ENCODE data around the gene FBXL13. TPM values are rescaled to one million over a fixed set of nuclear protein-coding genes. Genes with fewer than 3 reads are reported as not detected.
A peak's percentile ranks its signal among the peaks of the same experiment; 100 is the strongest.

Gene FBXL13
- total RNA-seq, result 3.7 TPM

DNA sequence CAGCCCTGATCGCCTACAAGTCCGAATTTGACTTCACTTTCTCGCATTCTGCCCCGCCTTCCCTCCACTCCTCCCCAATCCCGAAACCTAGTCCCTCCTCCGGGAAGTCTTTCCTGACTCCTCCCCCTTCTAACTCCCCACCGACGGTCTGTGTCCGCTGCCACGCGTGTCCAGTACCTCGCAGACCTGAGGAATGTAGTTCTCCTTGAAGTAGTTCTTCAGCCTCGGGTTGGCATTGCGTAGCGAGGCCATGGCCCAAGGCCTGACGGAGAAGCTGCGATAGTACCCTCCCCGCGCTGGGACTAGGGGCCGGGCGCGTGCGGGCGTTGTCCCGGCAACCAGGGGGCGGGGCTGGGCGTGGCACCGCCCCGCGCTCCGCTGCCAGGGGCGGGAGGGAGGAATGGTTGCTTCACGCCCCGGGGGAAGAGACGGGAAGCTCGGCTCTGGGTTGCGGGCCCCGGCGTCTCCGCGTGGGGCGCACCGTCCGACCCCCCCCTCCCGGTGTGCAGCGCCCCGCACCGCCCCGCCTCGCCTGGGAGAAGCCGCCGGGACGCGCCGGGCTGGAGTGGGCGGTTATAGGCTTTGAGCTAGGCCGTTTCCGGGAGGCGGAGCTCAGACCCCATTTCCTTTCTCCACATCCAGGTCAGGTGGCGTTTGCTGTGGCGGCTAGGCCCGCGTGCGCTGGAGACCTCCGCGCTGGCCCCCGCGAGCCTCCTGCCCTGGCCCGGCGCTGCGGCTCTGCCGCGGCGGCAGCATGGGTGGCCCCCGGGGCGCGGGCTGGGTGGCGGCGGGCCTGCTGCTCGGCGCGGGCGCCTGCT is at the start of gene FBXL13, which contains the start of gene ARMC10:
FBXL13 (minus strand) TSS at position 278 of the 818 bp plus-strand sequence.
ARMC10 (plus strand) TSS at position 622 of the 818 bp plus-strand sequence; CDS start at position 755, 133 bp downstream.
- Histone ChIP-seq H3K27ac (ENCODE audit: low read depth, low read length) (peak within 1 kb of the TSS; percentile 76), H3K4me3 (ENCODE audit: low read length in 3 of 3) (peak within 1 kb of the TSS; percentile 98 to 100 (median 99)), H3K9ac (ENCODE audit: low read depth in 1 of 3, low read length in 3 of 3) (peak within 1 kb of the TSS; percentile 88 to 91 (median 88)), H3K4me1 (ENCODE audit: control insufficient read depth in 3 of 3, insufficient read depth in 3 of 3, low read length in 3 of 3) (peaks cover 12 to 22% (median 16%) of the 10 kb centered on the region in 3 donors), H3K27me3 (ENCODE audit: control insufficient read depth in 3 of 3, insufficient read depth in 3 of 3, low read length in 3 of 3) (no peaks in the 10 kb centered on the region), H3K36me3 (ENCODE audit: control insufficient read depth in 3 of 3, insufficient read depth in 3 of 3, low read length in 3 of 3) (no peaks in the 10 kb centered on the region), H3K9me3 (ENCODE audit: control insufficient read depth in 3 of 3, low read length in 3 of 3) (no peaks in the 10 kb centered on the region)

DNA sequence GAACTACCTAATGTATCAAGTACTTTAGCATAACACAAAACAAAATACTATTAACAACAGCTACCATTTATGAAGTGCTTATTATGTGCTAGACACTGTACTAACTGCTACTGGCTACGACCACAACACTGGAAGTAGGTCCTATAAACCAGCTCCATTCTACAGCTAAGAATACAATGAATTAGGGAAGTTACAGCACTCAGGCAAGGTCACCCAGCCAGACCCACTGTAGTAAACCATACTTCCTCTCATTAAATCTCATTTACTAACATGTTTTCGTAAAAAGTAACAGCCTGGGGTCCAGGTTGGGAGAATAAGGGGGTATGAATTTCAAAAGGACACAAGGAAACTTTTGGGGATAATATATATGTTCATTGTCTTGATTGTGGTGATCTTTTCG is 48.9 kb upstream of the FBXL13 start:
- Histone ChIP-seq H3K9me3 (ENCODE audit: control insufficient read depth in 3 of 3, low read length in 3 of 3) (no peaks in the 10 kb centered on the region), H3K36me3 (ENCODE audit: control insufficient read depth in 3 of 3, insufficient read depth in 3 of 3, low read length in 3 of 3) (peaks cover 12 to 33% (median 27%) of the 10 kb centered on the region in 3 donors), H3K27ac (ENCODE audit: low read depth, low read length) (no peak overlapping the region), H3K27me3 (ENCODE audit: control insufficient read depth in 3 of 3, insufficient read depth in 3 of 3, low read length in 3 of 3) (no peaks in the 10 kb centered on the region), H3K4me3 (ENCODE audit: low read length in 3 of 3) (no peak overlapping the region), H3K9ac (ENCODE audit: low read depth in 1 of 3, low read length in 3 of 3) (no peak overlapping the region), H3K4me1 (ENCODE audit: control insufficient read depth in 3 of 3, insufficient read depth in 3 of 3, low read length in 3 of 3) (no peaks in the 10 kb centered on the region)

- Histone ChIP-seq H3K9me3 (ENCODE audit: control insufficient read depth in 3 of 3, low read length in 3 of 3) (no peaks in the 10 kb centered on the region), H3K27ac (ENCODE audit: low read depth, low read length) (no peak overlapping the region), H3K4me1 (ENCODE audit: control insufficient read depth in 3 of 3, insufficient read depth in 3 of 3, low read length in 3 of 3) (no peaks in the 10 kb centered on the region), H3K9ac (ENCODE audit: low read depth in 1 of 3, low read length in 3 of 3) (no peak overlapping the region), H3K27me3 (ENCODE audit: control insufficient read depth in 3 of 3, insufficient read depth in 3 of 3, low read length in 3 of 3) (no peaks in the 10 kb centered on the region), H3K36me3 (ENCODE audit: control insufficient read depth in 3 of 3, insufficient read depth in 3 of 3, low read length in 3 of 3) (peaks cover 12 to 23% (median 14%) of the 10 kb centered on the region in 3 donors), H3K4me3 (ENCODE audit: low read length in 3 of 3) (no peak overlapping the region)
These were observed 47.0 kb upstream of the FBXL13 start for GRCh38 chr7:103121641-103122040.

GRCh38 chr7:103120362-103120761 is 45.8 kb upstream of the FBXL13 start:
- no peak overlapping the region for H3K9ac ChIP-seq (ENCODE audit: low read depth in 1 of 3, low read length in 3 of 3)
- no peaks in the 10 kb centered on the region for H3K9me3 ChIP-seq (ENCODE audit: control insufficient read depth in 3 of 3, low read length in 3 of 3)
- H3K27ac ChIP-seq (ENCODE audit: low read depth, low read length), result no peak overlapping the region
- H3K4me3 ChIP-seq (ENCODE audit: low read length in 3 of 3), result no peak overlapping the region
- H3K4me1 ChIP-seq (ENCODE audit: control insufficient read depth in 3 of 3, insufficient read depth in 3 of 3, low read length in 3 of 3), result no peaks in the 10 kb centered on the region
- peaks cover 9 to 23% (median 14%) of the 10 kb centered on the region in 3 donors for H3K36me3 ChIP-seq (ENCODE audit: control insufficient read depth in 3 of 3, insufficient read depth in 3 of 3, low read length in 3 of 3)
- H3K27me3 ChIP-seq (ENCODE audit: control insufficient read depth in 3 of 3, insufficient read depth in 3 of 3, low read length in 3 of 3), result no peaks in the 10 kb centered on the region

DNA sequence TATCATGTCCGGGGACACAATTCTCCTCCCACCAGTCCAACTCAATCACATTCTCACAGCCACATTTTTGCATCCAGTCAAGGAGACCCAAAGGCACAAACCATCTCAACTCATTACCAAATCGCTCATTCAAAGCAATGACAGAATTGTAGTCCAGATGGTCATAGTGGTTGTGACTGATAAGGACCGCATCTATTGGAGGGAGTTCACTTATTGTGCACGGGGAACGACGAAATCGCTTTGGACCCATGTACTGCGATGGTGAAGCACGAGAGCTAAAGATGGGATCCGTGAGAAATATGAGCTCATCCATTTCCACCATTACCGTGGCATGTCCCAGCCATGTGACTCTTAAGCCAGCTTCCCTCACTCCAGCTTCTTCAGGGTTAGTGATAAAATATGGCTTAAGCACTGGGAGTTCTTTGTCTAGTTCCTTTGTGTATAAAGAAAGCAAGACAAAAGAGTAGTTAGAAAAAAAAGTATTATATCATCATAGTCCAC is 45.2 kb upstream of the FBXL13 start:
- H3K4me3 ChIP-seq (ENCODE audit: low read length in 3 of 3), result no peak overlapping the region
- H3K9ac ChIP-seq (ENCODE audit: low read depth in 1 of 3, low read length in 3 of 3), result no peak overlapping the region
- H3K27ac ChIP-seq (ENCODE audit: low read depth, low read length), result no peak overlapping the region
- no peaks in the 10 kb centered on the region for H3K27me3 ChIP-seq (ENCODE audit: control insufficient read depth in 3 of 3, insufficient read depth in 3 of 3, low read length in 3 of 3)
- no peaks in the 10 kb centered on the region for H3K4me1 ChIP-seq (ENCODE audit: control insufficient read depth in 3 of 3, insufficient read depth in 3 of 3, low read length in 3 of 3)
- no peaks in the 10 kb centered on the region for H3K9me3 ChIP-seq (ENCODE audit: control insufficient read depth in 3 of 3, low read length in 3 of 3)
- peaks cover 9 to 23% (median 14%) of the 10 kb centered on the region in 3 donors for H3K36me3 ChIP-seq (ENCODE audit: control insufficient read depth in 3 of 3, insufficient read depth in 3 of 3, low read length in 3 of 3)

- Histone ChIP-seq H3K4me3 (ENCODE audit: low read length in 3 of 3) (no peak overlapping the region), H3K9me3 (ENCODE audit: control insufficient read depth in 3 of 3, low read length in 3 of 3) (no peaks in the 10 kb centered on the region), H3K27me3 (ENCODE audit: control insufficient read depth in 3 of 3, insufficient read depth in 3 of 3, low read length in 3 of 3) (no peaks in the 10 kb centered on the region), H3K4me1 (ENCODE audit: control insufficient read depth in 3 of 3, insufficient read depth in 3 of 3, low read length in 3 of 3) (no peaks in the 10 kb centered on the region), H3K27ac (ENCODE audit: low read depth, low read length) (no peak overlapping the region), H3K36me3 (ENCODE audit: control insufficient read depth in 3 of 3, insufficient read depth in 3 of 3, low read length in 3 of 3) (peaks cover 9 to 21% (median 11%) of the 10 kb centered on the region in 3 donors), H3K9ac (ENCODE audit: low read depth in 1 of 3, low read length in 3 of 3) (no peak overlapping the region)
These were observed 42.9 kb upstream of the FBXL13 start for GRCh38 chr7:103117465-103117864.

DNA sequence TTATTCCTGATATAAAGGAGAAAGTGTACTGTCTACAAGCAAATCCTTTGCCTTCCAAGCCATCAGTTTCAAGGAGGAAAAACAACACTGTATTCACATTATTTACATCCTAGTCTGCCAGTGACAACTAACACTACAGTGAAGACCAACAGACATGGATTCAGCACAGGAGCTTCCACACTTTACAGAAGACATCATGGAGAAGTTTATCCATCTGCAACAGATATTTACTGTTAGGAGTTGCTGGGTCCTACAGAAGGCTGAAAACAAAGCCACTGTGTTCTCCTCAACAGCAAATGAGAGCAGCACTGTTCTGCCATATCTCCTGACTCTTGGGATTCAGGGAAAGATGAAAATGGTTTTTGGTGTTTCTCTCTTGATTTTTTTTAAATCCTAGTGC is 42.4 kb upstream of the FBXL13 start:
- Histone ChIP-seq H3K27me3 (ENCODE audit: control insufficient read depth in 3 of 3, insufficient read depth in 3 of 3, low read length in 3 of 3) (no peaks in the 10 kb centered on the region), H3K27ac (ENCODE audit: low read depth, low read length) (no peak overlapping the region), H3K9me3 (ENCODE audit: control insufficient read depth in 3 of 3, low read length in 3 of 3) (no peaks in the 10 kb centered on the region), H3K36me3 (ENCODE audit: control insufficient read depth in 3 of 3, insufficient read depth in 3 of 3, low read length in 3 of 3) (peaks cover 9 to 19% (median 9%) of the 10 kb centered on the region in 3 donors), H3K4me1 (ENCODE audit: control insufficient read depth in 3 of 3, insufficient read depth in 3 of 3, low read length in 3 of 3) (no peaks in the 10 kb centered on the region), H3K4me3 (ENCODE audit: low read length in 3 of 3) (no peak overlapping the region), H3K9ac (ENCODE audit: low read depth in 1 of 3, low read length in 3 of 3) (no peak overlapping the region)

GRCh38 chr7:103116511-103116910 is 41.9 kb upstream of the FBXL13 start:
- Histone ChIP-seq H3K4me3 (ENCODE audit: low read length in 3 of 3) (no peak overlapping the region), H3K36me3 (ENCODE audit: control insufficient read depth in 3 of 3, insufficient read depth in 3 of 3, low read length in 3 of 3) (peaks cover 7 to 15% (median 9%) of the 10 kb centered on the region in 3 donors), H3K27ac (ENCODE audit: low read depth, low read length) (no peak overlapping the region), H3K9ac (ENCODE audit: low read depth in 1 of 3, low read length in 3 of 3) (no peak overlapping the region), H3K9me3 (ENCODE audit: control insufficient read depth in 3 of 3, low read length in 3 of 3) (no peaks in the 10 kb centered on the region), H3K27me3 (ENCODE audit: control insufficient read depth in 3 of 3, insufficient read depth in 3 of 3, low read length in 3 of 3) (no peaks in the 10 kb centered on the region), H3K4me1 (ENCODE audit: control insufficient read depth in 3 of 3, insufficient read depth in 3 of 3, low read length in 3 of 3) (no peaks in the 10 kb centered on the region)

GRCh38 chr7:103115771-103116170 is 41.2 kb upstream of the FBXL13 start:
- Histone ChIP-seq H3K27me3 (ENCODE audit: control insufficient read depth in 3 of 3, insufficient read depth in 3 of 3, low read length in 3 of 3) (no peaks in the 10 kb centered on the region), H3K27ac (ENCODE audit: low read depth, low read length) (no peak overlapping the region), H3K9ac (ENCODE audit: low read depth in 1 of 3, low read length in 3 of 3) (no peak overlapping the region), H3K4me3 (ENCODE audit: low read length in 3 of 3) (no peak overlapping the region), H3K4me1 (ENCODE audit: control insufficient read depth in 3 of 3, insufficient read depth in 3 of 3, low read length in 3 of 3) (no peaks in the 10 kb centered on the region), H3K36me3 (ENCODE audit: control insufficient read depth in 3 of 3, insufficient read depth in 3 of 3, low read length in 3 of 3) (peaks cover 6 to 10% (median 7%) of the 10 kb centered on the region in 3 donors), H3K9me3 (ENCODE audit: control insufficient read depth in 3 of 3, low read length in 3 of 3) (no peaks in the 10 kb centered on the region)

DNA sequence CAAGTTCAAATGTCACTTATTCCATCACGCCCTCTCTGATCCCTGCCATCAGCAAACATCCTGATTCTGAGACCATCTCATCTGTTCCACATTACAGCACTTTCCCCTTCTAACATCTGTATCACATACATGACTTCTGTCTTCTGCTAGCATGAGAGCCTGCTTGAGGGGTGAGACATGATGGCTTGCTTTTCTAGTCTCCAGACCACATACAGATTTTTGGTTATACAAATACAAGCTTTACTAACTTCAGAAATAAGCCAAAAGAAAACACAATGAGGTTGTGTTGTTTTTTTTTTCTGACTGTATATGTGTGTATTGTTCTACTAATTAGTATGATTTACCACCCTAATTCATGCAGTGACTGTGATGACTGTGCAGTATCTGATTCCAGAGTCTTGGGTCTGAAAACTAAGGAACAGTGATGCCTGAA is 40.0 kb upstream of the FBXL13 start:
- peaks cover 2 to 5% (median 2%) of the 10 kb centered on the region in 3 donors for H3K36me3 ChIP-seq (ENCODE audit: control insufficient read depth in 3 of 3, insufficient read depth in 3 of 3, low read length in 3 of 3)
- no peak overlapping the region for H3K27ac ChIP-seq (ENCODE audit: low read depth, low read length)
- H3K4me1 ChIP-seq (ENCODE audit: control insufficient read depth in 3 of 3, insufficient read depth in 3 of 3, low read length in 3 of 3), result no peaks in the 10 kb centered on the region
- H3K27me3 ChIP-seq (ENCODE audit: control insufficient read depth in 3 of 3, insufficient read depth in 3 of 3, low read length in 3 of 3), result no peaks in the 10 kb centered on the region
- no peak overlapping the region for H3K4me3 ChIP-seq (ENCODE audit: low read length in 3 of 3)
- no peak overlapping the region for H3K9ac ChIP-seq (ENCODE audit: low read depth in 1 of 3, low read length in 3 of 3)
- no peaks in the 10 kb centered on the region for H3K9me3 ChIP-seq (ENCODE audit: control insufficient read depth in 3 of 3, low read length in 3 of 3)

Data from skeletal muscle tissue (tissue), 4 donors.